ENCODE measurements around the gene KCNT2.

DNA sequence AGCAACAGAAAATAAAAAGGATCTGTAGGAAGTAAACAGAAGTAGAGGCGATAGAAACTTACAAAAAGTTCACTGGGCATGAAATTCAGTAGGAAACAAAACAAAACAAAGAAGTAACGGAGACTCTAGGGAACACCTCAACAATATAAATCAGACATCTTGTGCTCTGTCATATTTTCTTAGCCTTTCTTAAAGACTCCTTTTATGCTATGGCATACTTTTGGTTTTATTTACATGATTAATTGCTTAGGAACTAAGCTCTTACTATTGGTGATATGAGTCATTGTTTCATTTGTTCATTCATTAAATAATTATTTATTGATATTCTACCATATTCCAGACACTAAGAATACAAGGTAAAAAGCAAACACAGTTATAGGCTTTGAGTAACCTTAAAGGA lies 126.6 kb downstream of the KCNT2 start:
- TF ChIP-seq CTCF (IDR thresholded peaks at IDR 0.05; ENCODE audit: extremely low read depth in 1 of 2, insufficient read depth in 1 of 2, low read depth in 1 of 2, low read length in 2 of 2) (no peak), EZH2 (IDR thresholded peaks at IDR 0.05; ENCODE audit: borderline replicate concordance, low read depth, low read length, severe bottlenecking) (no peak), POLR2A (IDR thresholded peaks at IDR 0.05; ENCODE audit: low read depth, low read length) (no peak), JUN (IDR thresholded peaks at IDR 0.05; ENCODE audit: borderline replicate concordance, insufficient read depth, insufficient read length, low read depth) (no peak), GATA2 (IDR thresholded peaks at IDR 0.05; ENCODE audit: insufficient read depth, insufficient read length, low read depth, low read length) (no peak), POLR2AphosphoS5 (IDR thresholded peaks at IDR 0.05; ENCODE audit: insufficient read depth, low read depth, low read length) (no peak), FOS (IDR thresholded peaks at IDR 0.05; ENCODE audit: borderline replicate concordance, insufficient read depth, low read length) (no peak)
